Stimulated activated CD4-positive, alpha-beta T cell treated with anti-CD3 and anti-CD28 coated beads, Interleukin-2, amount 100 ng/mL, for 48 hours (primary cell): ENCODE results near the gene AMDHD2.

Experiments used
- DNase-seq, 2 donors: peaks; one replicate each; pipeline ENCODE4 v3.0.0-alpha.2; 2020

AMDHD2 gene

DNA sequence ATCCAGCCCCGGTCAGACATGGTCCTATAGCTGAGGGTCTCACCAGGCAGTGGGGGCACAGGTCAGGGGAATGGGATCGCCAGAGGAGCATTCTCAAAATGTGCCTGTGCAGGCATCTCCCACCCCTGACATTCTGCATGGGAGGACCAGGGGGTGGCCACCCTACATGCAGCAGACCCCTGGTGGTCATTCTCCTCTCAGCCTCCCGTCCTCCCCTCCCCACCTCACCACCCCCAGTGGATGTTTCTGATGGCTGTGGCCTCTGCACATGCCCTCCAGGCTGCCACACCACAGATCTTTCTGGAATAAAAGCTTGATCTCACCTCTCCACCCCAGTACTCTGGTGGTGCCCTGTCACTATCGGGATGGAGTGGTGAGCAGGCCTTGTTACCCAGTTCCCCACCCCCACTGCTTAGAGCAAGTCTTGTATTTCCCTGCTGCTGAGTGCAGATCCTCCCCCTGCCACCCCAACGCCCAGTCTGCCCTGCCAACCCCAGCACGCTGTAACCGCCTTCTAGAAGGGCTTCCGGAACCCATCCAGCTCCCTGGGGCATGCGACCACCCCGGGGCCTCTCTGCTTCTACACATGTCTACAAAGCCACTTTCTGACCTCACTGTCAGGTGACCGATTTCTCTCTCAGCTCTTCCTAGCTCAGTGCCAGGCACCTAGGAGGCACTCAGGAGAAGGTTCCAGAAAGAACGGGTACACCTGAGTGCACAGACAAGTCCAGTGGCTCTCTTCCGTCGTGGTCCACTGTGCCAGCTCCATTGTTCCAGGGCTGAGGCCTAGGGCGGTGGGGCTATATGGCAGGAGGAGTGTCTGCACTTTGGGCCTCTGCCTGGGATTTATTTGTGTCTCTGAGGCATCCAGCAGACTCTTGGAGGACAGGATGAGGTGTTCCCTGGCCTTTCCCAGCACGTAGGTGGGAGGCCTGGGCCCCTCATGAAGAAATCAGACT, 36.0 kb upstream of the AMDHD2 start:
- DNase-seq = no peak

DNA sequence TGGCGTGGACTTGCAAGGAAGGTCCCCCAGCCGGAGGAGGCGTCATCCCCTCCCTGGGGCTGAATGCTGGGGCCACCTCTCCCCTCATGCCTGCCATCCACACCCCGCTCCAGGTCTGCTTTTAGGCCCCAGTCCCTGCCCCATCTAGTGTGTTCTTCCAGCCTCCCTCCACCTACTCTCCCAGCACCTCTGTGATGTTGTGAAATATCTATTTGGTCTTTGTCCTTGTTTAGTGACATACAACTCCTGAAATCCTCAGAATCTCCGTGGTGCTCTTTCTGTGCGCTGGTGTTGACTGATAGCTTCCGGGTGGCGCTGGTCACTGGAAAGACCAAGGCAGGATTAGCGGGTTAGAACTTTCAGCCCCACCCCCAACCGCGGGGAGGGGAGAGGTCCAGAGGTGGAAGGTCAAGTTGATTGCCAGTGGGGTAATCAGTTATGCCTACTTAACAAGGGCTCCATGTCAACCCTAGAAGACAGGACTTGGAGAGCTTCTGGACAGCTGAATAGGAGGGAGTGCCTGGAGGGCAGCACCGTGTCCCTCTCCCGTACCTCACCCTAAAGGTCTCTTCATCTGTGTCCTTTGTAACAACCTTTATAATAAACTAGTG, 35.2 kb upstream of the AMDHD2 start:
- no peak for DNase-seq

DNA sequence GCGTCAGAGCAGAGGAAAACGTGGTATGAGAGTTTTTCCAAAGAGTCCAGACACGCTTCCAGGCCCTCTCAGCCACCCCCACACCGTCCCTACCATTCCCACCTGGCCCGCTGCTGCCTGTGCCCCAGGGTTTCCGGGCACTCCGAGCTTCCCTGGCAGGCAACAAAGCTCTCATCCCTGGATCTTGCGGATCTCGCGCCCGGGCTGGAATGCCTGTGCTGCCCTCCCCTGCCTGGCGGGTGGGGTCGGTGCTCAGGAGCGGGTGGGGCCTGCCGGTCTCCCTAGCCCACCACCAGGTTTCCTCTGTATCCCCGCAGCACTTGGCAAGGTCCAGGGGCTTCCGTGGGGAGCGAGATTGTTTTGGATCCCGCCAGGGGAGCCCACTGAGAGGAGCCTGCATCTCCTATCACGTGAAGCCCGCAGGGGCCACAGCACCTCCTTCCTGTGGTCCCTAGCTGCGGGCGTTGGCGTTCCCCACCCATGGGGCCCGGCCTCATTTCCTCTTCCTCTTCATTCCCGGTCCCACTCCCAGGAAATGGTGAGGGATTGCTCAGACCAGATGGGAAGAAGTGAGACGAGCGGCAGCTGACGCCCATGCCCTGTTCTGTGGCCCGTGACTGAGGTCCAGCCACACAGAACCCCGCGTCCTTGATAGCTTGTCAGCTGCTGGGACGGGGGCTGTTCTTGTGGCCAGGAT, 34.2 kb upstream of the AMDHD2 start:
- no peak for DNase-seq

DNA sequence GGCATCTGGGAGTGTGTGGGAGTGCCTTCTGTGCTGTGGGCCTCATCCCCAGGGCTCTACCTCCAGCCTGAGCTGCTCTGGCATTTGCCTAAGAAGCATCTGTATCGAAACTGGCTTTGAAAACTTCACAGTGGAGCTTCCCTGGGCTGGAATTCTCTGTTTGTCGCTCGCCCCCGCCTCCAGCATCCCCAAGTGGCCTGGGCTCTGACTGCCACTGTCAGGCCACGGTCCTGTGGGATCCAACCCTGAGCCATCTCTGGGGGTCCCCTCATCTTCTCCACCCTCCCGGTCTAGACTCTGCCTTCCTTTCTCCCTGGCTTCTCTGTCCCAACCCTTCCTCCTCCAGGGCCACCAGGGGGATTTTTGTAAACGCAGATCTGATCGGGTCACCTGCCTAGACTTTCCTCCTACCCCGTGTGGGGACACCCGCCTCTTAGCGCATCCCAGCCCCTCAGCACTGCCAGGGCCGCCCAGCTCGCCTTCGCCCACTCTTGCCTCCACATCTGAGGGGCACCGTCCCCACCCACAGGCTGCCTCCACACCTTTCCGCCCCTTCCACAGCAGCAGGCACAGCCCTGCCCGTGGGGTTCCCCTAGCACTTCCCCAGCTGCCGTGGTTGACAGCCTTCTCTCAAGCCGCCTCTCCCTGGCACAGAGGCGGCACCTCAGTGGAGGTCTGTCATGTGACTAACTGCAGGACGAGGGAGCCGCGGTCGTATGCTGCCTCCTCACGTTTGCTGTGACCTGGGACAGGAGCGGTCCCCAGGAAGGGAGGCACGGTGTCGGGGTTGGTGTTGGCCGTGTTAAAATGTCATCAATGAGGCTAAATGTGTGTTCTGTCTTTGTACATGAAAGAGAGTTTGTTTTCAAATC, 33.3 kb upstream of the AMDHD2 start:
- DNase-seq = peak; percentile 53 to 60

DNA sequence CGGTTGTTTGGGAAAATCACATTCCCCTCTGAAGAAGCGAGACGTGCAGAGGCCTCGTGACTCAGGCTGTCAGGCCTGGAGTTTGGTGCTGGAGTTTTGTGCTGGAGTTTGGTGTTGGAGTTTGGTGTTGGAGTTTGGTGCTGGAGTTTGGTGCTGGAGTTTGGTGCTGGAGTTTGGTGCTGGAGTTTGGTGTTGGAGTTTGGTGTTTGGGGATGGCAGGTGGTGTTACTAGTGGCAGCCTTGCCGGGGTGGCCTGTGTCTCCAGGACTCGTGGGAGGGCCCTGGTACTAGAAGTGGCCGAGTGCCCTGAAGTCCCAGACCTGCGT, 32.7 kb upstream of the AMDHD2 start:
- no peak for DNase-seq

DNA sequence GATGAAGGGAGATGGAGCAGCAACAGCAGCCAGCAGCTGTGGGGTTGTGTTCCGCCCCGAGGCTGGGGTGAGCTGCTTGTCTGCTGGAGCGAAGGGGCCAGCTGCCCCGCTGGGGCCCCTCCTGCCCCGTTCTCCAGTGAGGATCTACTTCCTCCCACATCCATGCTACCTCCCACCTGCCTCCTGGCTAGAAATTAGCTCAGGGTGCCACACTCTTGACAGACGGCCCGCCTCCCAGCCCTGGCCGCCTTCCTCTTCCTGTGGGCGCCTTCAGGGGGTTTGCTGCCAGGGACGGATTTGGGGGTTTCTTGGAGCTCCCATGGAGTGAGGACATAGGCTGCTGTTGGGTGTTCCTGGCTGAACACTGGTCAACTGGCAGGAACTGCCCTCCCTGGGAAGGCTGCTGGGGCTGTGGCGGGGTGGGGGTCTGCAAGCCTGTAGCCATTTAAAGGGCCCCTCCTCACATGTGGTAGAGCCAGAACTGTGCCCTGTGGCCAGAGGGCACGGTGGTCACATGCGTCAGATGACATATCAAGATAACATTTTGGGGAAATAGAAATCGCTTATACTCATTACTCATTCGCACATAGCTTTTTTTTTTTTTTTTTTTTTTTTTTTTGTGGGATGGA, 32.2 kb upstream of the AMDHD2 start:
- no peak for DNase-seq

DNA sequence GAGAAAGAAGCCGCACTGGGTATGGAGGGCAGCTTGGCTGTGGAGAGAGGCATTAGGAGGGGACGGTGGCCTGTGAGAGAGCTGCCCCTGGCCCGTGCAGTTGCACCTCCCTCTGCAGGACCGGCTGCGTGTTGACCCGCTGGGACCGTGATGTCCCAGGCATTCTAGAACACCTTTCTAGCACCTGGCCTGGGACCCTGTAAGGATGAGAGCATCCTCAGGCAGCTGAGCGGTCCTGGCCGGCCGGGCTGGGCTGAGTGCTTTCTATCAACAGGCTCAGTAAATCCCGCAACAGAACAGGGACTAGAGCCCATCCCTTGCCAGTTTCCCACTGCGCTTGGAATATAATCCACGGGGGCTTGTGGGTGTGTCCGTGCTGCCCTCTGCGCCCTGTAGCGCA, 30.6 kb upstream of the AMDHD2 start:
- no peak for DNase-seq

DNA sequence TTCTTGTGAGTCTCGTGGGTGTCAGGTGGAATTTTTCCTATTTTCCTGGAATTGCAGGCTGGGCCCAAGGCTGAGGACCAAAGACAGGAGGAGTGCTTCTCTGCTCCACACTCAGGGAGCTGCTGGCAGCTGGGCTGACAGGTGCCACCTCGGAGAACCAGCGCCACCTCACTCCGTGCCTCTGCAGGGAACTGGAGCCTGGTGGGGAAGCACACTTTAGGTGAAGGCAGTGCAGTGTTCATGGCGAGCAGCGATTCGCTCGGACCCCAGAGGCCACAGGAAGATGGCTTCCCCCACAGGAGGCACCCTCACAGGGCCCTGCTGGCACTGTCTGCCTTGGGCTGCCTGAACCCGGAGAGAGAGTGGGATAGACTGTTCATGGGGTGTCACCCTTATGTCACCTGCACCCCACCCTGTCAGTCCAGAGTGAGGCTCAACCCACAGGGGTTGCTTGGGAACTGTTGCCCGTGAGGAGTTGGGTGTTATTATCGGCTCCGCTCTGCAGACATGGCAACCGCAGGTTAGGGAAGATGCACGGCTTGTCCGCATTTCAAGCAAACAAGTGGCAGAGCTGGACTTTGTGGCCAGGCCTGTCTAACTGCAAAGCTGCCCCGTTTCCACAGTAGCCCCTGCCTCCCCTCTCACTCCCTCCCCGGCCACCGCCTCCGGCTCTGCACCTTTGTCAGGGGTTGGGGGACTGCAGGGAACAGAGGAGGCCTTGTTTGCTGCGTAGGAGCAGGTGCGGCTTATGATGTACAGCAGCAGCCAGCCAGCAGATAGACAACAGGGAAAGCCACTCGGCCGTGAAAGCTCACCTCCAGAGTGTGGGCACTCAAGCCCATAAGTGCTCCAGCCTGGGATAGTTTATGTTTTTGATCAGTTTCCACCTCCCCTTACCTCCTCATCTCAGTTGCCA, 29.7 kb upstream of the AMDHD2 start:
- DNase-seq = no peak

DNA sequence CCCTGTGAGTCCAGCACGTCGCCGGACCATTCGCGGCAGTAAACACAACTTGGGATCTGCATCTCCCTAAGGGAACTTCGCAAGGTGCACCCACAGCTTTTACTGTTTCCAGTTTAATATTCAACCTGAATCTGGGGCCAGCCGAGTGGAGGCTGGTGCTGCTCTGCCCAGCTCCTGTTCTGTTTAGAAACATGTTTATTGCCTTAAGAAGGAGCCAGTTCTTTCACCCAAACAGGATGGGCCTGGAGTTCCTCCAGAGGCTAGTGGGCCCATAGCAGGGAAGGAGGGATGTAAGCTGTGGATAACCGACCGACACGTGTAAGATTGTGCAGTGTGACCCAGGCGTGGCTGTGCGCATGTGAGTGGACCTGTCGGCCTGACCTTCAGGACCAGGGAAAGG, 27.9 kb upstream of the AMDHD2 start:
- no peak for DNase-seq

DNA sequence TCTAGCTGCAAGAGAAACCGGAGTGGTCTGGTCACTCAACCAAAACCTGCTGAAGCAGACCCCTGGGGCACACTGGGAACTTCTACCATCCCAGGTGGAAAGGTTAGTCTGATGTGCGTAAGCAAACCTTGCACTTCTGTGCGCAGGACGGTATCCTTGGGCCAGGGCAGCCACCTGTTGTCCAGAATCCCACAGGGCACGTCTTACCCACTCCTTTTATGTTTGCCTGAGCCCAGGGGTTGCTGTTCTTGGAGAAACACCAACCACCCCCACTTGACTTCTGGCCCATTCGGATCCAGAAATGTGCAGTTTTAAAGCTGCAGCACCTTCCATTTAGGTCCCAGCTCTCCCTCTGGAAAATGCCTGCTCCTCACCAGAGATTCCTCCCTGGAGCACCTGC, 26.6 kb upstream of the AMDHD2 start:
- DNase-seq = no peak

DNA sequence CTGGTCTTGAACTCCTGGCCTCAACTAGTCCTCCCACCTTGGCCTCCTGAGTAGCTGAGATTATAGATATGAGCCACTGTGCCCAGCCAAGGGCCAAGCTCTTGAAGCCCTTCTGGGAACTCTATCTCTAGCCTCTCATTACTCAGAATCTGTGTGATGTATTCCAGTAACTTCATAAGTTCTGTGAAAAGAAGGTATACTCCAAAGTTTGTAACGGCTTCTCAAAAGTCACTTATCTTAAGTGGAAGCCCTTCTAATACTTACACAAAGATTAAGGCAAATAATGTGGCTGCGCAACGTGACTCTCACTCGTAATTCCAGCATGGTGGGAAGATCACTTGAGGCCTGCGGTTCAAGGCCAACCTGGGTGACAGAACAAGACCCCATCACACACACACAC, 25.6 kb upstream of the AMDHD2 start:
- DNase-seq = no peak

DNA sequence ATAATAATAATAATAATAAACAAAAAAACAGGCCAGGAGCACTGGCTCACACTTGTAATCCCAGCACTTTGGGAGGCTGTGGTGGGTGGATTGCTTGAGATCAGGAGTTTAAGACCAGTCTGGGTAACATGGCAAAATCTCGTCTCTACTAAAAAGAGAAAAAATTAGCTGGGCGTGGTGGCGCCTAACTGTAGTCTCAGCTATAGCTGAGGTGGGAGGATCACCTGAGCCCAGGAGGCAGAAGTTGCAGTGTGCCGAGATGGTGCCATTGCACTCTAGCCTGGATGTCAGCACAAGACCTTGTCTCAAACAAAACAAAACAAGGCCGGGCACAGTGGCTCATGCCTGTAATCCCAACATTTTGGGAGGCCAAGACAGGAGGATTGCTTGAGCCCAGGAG, 25.1 kb upstream of the AMDHD2 start:
- no peak for DNase-seq

DNA sequence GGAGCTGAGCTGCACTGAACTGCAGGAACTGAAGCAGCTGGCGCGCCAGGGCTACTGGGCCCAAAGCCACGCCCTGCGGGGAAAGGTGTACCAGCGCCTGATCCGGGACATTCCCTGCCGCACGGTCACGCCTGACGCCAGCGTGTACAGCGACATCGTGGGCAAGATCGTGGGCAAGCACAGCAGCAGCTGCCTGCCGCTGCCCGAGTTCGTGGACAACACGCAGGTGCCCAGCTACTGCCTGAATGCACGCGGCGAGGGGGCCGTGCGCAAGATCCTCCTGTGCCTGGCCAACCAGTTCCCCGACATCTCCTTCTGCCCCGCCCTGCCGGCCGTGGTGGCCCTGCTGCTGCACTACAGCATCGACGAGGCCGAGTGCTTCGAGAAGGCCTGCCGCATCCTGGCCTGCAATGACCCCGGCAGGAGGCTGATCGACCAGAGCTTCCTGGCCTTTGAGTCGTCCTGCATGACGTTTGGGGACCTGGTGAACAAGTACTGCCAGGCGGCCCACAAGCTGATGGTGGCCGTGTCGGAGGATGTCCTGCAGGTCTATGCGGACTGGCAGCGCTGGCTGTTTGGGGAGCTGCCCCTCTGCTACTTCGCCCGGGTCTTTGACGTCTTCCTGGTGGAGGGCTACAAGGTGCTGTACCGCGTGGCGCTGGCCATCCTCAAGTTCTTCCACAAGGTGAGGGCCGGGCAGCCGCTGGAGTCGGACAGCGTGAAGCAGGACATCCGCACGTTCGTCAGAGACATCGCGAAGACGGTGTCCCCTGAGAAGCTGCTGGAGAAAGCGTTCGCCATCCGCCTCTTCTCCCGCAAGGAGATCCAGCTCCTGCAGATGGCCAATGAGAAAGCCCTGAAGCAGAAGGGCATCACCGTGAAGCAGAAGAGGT, 23.7 kb upstream of the AMDHD2 start:
- no peak for DNase-seq

DNA sequence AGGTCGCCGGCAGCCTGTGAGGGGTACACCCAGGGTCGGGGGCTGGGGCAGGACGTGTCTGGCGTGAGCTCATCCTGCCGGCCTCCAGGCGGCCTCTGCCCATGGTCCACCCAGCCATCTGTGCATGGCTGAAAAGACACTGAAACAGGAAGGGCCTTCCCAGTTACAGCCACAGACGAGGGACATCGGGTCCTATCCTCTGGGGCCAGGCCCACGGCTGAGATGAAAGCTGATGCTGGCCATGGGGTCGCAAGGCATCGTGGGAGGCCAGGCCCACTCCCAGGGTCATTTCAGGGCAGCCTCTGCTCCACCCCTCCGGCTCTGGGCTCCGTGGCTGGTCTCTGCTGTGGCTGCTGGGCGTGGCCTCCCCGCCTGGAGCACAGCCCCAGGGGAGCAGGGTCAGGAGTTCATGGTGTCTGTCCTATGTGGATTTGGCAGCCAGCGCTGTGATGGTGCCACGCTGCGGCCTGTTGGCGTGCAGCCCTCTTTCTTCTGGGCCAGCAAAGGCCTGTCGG, 23.0 kb upstream of the AMDHD2 start:
- no peak for DNase-seq

DNA sequence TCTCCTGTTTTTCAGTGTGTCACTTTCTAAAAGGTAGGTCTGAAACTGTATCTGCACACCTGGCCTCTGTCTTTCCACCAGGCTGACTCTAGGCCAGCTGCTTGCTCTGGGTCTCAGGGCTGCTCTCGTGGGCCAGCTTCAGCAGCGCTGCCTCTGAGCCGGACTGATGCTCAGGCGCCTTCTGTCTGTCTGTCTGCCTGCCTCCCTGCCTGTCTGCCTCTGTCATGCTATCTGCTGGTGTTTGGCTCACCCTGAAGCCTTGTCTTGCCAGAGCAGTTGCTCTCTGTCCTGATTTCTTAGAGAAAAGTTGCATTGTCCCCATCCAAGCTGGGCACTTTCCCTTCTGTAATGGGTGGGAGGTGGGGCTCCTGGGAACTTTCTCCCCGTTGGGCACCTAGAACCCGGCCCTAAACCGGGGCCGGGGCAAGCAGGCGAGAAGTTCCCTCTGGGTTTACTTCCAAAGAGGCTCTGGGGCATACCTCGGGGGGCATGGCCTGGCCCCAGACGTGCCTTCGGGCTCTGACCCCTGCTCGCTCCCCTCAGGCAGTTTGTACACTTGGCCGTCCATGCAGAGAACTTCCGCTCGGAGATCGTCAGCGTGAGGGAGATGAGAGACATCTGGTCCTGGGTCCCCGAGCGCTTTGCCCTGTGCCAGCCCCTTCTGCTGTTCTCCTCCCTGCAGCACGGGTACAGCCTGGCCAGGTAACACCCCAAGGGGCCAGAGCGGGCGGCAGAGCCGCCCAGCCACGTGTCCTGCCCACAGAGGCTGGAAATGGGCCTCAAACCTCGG, 22.3 kb upstream of the AMDHD2 start:
- DNase-seq = no peak

DNA sequence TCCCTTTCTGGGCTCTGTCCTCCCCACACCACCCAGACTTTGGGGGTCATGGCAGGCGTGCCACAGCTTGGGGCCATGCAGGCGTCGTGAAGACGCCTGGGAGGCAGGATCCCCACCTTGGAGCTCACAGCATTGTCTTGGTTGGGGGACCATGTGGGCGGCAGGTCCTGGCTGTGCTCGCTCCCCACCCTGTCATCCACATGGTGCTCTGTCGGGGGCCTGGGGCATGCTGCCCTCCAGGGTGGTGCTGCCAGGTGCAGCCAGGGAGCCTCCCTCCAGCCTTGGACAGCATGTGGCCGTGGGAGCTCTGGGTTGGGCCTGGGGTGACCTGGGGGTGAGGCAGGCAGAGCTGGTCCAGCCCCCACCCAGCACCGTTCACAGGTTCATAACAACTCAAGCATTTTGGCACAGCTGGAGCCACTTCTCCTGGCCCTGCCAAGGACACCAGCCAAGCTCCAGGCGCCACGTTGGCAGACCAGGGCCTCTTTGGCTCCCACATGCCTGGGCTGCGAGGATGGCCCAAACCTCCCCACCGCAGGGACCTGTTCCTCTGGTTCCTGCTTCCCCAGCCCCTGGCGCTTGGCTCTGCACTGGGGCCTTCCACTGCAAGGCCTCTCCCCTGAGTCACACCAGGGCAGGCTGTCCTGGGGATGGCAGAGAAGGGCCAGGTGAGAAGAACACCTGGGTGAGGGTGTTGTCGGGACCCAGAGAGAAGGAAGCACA, 21.5 kb upstream of the AMDHD2 start:
- no peak for DNase-seq

DNA sequence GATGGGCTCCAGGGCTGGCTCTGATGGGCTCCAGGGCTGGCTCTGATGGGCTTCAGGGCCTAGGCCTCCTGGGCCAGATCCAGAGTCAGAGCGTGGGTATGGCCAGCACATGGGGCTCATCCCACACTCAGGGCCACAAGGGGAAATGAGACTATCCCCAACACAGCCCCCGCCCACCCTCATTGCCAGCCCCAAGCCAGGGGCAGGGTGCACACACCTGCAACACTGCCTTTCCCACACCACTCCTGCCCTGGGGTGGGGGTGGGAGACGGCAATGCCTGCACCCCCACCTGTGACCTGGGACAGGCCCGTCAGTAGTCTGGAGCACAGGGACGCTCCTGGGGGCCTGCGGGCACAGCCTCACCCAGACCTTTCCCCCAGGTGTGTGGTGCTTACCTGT, 20.7 kb upstream of the AMDHD2 start:
- DNase-seq = no peak

DNA sequence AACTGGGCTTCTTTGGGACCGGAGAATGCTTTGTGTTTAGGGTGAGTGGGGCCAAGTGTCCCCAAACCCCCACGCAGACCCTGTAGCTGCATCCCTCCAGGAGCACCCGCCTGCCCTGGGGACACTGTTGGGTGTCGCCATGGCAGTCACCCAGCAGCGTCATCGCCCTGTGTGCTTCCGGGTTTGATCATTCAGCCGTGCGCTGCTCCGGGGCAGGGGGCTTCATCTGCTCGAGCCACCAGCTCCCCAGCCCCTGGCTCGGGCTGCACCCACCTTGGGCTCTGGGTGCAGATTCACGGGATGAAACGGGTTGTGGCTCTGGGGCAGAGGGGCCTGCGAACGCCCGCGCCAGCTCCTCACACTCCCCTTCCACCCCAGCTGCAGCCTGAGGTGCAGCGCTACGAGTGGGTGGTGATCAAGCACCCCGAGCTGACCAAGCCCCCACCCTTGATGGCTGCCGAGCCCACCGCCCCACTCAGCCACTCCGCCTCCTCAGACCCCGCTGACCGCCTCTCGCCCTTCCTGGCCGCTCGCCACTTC, 20.2 kb upstream of the AMDHD2 start:
- no peak for DNase-seq
